RPMI8226 (cell line): ENCODE results near the gene PSD.

Experiments used
- DNase-seq: peaks from one replicate; pipeline ENCODE4 v3.0.0-alpha.2; 2015

Gene PSD

GRCh38 chr10:102382871-102383270 is 35.7 kb downstream of the PSD start:
- DNase-seq = no peak

DNA sequence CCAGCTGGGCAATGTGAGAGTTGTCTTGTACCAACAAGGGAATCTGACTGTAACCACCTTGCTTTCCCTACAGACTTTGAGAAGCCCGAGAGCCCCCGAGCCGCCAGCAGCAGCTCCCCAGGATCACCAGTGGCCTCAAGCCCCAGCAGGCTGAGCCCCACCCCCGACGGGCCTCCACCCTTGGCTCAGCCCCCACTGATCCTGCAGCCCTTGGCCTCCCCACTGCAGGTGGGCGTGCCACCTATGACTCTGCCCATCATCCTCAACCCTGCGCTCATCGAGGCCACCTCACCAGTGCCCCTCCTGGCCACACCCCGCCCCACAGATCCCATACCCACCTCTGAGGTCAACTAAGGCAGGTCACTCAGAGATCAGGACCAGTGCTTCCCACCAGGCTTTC is 36.6 kb downstream of the PSD start:
- DNase-seq = no peak

DNA sequence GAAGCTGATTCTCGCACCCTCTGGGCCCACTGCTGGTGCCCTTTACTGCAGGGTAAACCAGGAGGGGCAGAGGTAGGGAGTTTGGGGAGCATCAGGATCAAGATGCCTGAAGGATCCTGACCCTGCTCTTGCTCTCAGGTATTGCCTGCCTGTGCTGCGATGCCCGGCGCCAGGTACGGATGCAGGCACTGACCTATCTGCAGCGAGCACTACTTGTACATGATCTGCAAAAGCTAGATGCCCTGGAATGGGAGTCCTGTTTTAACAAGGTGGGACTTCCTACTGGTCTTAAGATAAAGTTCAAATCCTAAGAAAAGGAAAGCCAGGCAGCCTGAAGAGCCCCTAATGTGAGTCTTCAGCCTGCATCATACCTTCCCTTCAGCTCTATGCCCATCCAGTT is 39.2 kb downstream of the PSD start:
- DNase-seq = no peak

- no peak for DNase-seq
These were observed 41.7 kb downstream of the PSD start for GRCh38 chr10:102376901-102377300.

GRCh38 chr10:102375867-102376266 is 42.7 kb downstream of the PSD start:
- DNase-seq = no peak

- DNase-seq = no peak
These were observed 43.3 kb downstream of the PSD start for GRCh38 chr10:102375250-102375649.

DNA sequence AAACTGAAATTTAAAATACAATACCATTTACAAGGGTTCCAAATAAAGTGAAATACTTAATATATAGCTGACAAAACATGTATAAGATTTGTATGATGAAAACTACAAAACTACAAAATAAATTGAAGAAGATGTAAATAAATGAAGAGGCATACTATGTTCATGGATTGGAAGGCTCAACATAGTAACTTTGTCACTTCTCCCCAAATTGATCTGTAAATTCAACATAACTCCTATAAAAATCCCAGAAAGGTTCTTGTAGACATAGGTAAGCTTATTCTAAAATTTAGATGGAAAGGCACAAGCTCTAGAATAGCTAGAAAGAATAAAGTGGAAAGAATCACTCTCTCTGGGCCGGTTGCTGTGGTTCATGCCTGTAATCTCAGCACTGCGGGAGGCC is 47.3 kb downstream of the PSD start:
- no peak for DNase-seq

GRCh38 chr10:102368077-102368476 is 50.5 kb downstream of the PSD start:
- no peak for DNase-seq

GRCh38 chr10:102367441-102367840 is 51.1 kb downstream of the PSD start:
- no peak for DNase-seq

- no peak for DNase-seq
These were observed 59.7 kb downstream of the PSD start for GRCh38 chr10:102358712-102359382.

- no peak for DNase-seq
These were observed 64.1 kb downstream of the PSD start for GRCh38 chr10:102354451-102354850.
